ENCODE results near the gene SORCS1.
"Not testable (repeated sequence)": the region's sequence is repeated elsewhere in the genome, so short reads cannot be mapped to it uniquely, and the experiment has no call there.

The SORCS1 gene

DNA sequence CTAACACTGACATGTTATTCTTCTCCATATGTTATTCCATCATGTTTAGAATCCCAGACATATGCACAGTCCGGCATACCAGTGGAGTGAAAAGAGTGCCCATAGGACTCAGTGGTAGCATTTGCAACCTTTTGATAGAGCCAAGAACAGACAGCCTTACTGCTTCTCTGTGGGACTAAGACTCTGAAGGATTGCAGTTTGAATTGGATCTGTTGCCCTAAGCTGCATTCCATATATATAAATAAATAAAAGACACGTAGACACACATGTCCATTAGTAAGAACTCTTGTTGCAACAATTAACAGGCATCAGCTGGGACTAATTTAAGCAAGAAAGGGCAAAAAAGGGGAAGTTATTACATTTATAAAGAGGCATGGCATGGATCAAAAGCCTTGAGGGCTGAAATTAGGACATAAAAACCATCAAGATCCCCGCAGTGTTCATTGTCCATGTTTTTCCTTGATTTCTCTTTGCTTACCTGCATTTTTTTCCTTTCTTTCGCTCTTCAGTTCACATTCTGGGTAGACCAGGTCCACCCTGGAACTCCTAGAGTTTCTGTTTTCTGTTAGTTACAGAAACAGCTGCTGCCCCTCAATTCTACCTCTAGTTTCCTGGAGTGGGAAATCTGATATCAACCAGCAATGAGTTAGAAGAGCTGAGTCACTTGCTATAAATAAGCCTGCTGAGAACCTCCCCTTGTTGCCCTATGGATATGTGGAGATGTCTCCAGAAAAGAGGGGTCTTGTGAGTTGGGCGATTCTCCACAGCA is 132.4 kb downstream of the SORCS1 start:
- H3K4me3 ChIP-seq (ENCODE audit: low read length), result no peak overlapping the region
- no peak for DNase-seq (ENCODE audit: low read depth)
- TF ChIP-seq, protein P1, sequence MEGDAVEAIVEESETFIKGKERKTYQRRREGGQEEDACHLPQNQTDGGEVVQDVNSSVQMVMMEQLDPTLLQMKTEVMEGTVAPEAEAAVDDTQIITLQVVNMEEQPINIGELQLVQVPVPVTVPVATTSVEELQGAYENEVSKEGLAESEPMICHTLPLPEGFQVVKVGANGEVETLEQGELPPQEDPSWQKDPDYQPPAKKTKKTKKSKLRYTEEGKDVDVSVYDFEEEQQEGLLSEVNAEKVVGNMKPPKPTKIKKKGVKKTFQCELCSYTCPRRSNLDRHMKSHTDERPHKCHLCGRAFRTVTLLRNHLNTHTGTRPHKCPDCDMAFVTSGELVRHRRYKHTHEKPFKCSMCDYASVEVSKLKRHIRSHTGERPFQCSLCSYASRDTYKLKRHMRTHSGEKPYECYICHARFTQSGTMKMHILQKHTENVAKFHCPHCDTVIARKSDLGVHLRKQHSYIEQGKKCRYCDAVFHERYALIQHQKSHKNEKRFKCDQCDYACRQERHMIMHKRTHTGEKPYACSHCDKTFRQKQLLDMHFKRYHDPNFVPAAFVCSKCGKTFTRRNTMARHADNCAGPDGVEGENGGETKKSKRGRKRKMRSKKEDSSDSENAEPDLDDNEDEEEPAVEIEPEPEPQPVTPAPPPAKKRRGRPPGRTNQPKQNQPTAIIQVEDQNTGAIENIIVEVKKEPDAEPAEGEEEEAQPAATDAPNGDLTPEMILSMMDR (conservative IDR thresholded peaks at IDR 0.05; ENCODE audit: low read length), result no peak

GRCh38 chr10:107028236-107028635 is 136.3 kb downstream of the SORCS1 start:
- TF ChIP-seq, protein P1 (conservative IDR thresholded peaks at IDR 0.05; ENCODE audit: low read length), result no peak
- no peak overlapping the region for H3K4me3 ChIP-seq (ENCODE audit: low read length)
- no peak for DNase-seq (ENCODE audit: low read depth)

DNA sequence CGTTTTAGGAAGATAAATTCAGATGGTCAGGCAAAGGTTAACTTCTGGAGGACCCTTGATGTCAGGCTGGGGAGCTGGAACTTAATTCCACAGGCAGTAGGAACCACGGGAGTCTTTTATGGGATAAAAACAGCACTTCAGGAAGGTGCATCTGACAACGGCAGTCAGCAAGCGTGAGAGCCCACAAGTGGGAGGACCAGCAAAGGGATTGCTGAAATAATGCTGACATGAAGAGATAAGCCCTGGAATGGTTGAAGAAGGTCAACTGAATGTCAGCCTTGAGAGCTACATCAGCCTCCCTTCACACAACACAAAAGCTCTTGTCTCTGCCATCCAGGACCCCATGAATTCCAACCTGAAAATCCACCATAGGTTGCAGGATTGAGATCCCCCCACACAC is 138.8 kb downstream of the SORCS1 start:
- DNase-seq (ENCODE audit: low read depth), result no peak
- H3K4me3 ChIP-seq (ENCODE audit: low read length), result no peak overlapping the region
- TF ChIP-seq, protein P1 (conservative IDR thresholded peaks at IDR 0.05; ENCODE audit: low read length), result no peak

DNA sequence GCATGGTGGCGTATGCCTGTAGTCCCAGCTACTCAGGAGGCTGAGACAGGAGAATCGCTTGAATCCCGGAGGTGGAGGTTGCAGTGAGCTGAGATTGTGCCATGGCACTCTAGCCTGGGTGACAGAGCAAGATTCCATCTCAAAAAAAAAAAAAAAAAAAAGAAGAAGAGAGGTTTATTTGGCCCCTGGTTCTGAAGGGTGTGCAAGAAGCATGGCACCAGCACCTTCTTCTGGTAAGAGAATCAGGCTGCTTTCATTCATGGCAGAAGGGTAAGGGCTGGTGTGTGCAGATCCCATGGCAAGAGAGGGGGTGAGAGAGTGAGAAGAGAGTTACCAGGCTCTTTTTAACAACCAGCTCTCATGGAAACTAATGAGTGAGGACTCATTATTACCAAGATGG is 140.5 kb downstream of the SORCS1 start:
- not testable (repeated sequence) for DNase-seq (ENCODE audit: low read depth); H3K4me3 ChIP-seq (ENCODE audit: low read length)

DNA sequence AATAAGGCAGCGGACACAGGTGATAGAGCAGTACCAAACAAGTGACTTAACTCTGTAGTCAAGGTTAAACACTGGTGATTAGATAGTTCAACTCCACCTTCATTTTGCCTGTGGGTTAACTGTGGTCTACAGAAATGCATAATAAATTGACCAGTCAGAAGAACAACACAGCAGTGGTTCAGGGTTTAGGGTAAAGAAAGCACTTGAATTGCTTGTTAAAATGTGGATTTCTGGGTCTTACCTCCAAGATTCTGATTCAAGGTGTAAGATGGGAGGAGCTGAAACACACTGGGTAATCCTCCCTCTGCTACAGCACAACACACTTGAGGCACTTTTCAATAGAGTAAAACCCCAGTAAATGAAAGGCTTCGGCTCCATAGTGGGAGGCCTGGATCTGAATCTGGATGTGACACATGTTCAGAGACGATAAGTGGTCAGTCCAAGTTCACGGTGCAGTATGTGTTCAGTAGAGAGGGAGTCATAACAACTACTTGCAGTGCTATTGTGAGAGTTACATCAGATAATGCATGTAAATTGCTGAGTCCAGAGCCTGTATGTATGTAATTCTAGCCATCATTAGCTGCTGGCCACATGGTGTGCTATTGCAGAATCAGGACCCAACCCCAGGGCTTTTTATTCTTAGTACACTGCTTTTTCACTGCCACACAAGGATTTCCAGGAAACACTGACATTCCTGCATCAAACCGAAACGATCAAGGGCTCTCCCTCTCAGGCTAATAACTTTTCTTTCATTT is 141.7 kb downstream of the SORCS1 start:
- no peak for DNase-seq (ENCODE audit: low read depth)
- TF ChIP-seq, protein P1 (conservative IDR thresholded peaks at IDR 0.05; ENCODE audit: low read length), result no peak
- no peak overlapping the region for H3K4me3 ChIP-seq (ENCODE audit: low read length)

DNA sequence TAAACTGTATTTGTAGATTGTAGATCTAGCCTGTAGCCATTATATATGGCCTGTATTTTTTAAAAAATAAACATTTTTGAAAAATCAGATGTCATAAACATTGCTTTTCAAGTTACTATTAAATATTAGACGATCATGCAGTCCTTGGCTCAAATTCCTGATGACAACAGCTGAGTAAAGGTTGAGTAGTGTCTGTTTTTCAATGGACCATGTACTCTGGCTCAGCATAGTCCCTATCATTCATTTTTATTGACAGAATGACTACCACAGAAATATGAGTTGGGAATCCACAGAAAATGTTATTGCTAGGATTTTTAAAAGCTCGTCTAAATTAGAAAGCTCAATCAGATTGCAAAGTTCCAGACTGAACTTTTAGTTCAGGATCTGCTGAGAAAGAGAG is 145.4 kb downstream of the SORCS1 start:
- DNase-seq (ENCODE audit: low read depth), result no peak
- TF ChIP-seq, protein P1 (conservative IDR thresholded peaks at IDR 0.05; ENCODE audit: low read length), result no peak
- H3K4me3 ChIP-seq (ENCODE audit: low read length), result no peak overlapping the region

GRCh38 chr10:107013258-107014006 is 151.1 kb downstream of the SORCS1 start:
- DNase-seq (ENCODE audit: low read depth), result no peak

More at GRCh38 chr10:107013258-107014006, 151.1 kb downstream of the SORCS1 start:
- TF ChIP-seq, protein P1 (conservative IDR thresholded peaks at IDR 0.05; ENCODE audit: low read length), result no peak
- H3K4me3 ChIP-seq (ENCODE audit: low read length), result no peak overlapping the region

Data from AG10803 (cell line).